CD4-positive, alpha-beta T cell treated with Interleukin-6 at 100 ng/mL for 8 hours (primary cell): ENCODE measurements around the gene GPR63.

Experiments used
- DNase-seq: peaks from one replicate; pipeline ENCODE4 v3.0.0-alpha.2; 2020; ENCODE audit warnings: mixed read lengths, low spot score

GPR63 gene

DNA sequence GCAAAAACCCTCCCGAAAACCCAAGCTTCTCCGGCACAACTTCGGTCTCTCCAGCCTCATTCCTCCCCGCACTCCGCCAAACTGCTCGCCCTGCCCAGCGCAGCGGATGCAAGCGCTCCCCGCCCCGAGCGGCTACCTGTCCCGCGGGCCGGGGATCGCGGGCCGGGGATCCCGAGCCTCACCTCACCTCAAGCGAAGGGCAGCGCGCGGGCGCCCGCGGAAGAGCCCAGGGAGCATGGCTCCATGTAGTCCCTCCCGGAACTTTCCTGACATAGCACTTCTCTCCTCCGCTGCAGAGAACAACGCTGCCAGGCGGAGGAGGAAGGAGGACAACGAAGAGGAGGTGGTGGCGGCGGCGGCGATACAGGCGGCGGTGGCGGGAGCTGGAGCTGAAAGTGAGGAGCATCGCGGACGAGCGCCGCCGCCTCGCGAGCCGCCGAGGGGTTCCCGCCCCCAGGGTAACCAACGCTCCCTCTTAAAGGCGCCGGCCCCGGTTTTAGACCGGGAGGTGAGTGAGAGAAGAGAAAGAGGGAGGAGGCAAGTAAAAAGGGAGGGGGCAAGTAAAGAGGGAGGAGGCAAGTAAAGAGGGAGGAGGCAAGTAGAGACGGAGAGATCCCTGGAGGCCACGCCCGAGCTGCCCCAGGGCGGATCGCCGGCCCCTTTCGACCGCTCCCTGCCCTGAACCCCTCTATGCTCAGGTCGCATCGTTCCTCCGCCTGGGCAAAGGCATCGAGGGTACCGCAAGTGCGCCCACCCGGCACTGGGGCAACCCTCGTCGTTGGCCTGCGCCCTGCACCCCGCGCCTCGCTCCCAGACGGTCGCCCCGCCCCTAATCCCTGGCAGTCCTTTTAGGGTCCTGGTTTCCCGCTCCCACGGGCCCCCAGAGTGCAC, at the start of gene GPR63:
Gene GPR63 (minus strand): TSS at position 397 of the 891 bp plus-strand sequence. CDS start 37,746 bp downstream, outside the sequence.
- DNase-seq = peak; percentile 66

GRCh38 chr6:96886519-96886918, 49.2 kb upstream of the GPR63 start:
- DNase-seq = no peak

DNA sequence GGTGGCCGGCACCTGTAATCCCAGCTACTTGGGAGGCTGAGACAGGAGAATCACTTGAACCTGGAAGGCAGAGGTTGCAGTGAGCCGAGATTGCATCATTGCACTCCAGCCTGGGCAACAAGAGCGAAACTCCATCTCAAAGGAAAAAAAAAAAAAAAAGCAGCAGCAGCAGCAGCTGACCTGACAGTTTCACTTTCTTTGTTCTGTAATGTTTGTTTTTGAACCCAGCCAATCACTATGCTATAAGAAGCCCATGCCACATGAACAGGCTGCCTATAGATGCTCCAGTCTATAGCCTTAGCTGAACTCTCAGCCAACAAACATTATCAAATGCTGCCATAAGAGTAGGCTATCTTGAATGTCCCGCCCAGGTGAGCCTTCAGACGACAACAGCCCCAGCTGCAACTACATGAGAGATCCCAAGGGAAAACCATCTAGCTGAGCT, 47.9 kb upstream of the GPR63 start:
- DNase-seq = peak; percentile 8

DNA sequence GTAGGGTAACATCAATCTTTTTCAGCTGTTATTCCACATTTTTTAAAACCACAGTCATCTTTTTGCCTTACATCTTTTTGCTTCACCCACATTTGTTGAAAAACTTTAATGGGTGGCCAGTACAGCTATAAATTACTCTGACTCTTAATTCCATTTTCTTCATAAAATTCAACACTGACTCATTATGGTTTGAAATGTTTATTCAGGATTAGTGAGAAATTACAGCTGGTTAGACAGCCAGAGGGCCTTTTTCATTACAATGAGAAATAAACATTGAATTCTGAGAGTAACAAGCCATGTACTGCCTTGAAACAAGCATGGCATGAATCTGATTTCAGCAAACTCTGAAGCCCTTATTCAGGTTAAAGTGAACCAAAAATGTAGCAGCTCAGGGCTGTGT, 40.9 kb upstream of the GPR63 start:
- DNase-seq = no peak

- no peak for DNase-seq
Measured at GRCh38 chr6:96876886-96877545, 39.7 kb upstream of the GPR63 start.

GRCh38 chr6:96872976-96873375, 35.7 kb upstream of the GPR63 start:
- DNase-seq = no peak

DNA sequence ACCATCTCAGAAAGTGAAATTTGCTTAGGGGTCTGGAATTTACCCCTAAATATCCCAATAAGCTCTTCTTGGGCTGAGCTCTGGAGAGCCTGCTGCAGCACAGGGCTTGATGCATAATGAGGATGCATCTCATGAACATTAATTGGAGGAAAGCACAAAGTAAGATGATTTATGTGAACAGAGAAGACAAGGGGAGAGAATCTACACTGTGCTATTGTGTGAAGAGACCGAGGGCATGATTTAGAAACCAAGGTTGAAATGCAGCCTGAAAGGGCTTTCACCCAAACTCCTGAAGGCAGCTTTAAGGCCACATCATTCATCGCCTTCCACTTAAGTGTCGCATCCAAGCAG, 27.8 kb upstream of the GPR63 start:
- no peak for DNase-seq

DNA sequence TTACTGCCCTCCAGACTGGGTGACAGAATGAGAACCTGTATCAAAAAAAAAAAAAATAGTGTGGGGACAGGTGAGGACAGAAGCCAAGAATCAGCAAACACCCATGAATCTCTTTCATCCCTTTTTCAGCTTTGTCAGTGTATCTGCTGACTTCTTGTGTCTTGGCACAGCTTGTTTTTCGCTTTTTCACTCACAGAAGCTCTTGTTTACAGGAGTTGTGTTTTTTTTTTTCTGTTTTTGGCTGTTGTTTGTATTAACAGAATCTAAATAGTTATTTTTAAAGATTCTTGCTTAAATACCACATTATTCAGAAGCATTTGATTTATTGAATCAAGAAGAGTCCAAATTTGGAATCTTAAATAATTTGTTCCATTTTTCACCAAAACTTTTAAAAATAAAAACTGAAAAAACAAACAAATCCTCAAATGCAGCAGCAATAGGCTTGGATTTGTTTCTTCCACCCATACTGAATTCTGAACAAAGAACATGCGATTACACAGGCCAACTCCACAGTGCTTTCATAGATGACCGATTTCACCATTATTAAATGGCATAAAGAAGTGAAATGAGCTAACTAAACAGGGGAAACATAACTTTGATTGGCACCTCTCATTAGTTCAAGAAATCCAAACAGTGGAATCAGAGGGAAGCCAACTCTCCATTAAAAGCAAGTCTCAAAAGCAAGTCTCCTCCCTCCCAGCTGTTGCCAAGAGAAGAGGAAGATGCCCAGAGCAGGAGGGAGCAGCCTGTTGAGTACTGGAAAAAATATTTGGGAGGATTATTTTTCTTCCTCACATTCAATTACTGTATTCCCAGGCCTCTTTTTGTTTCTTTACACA, 27.2 kb upstream of the GPR63 start:
- DNase-seq = no peak

GRCh38 chr6:96862560-96862959, 25.3 kb upstream of the GPR63 start:
- no peak for DNase-seq

- no peak for DNase-seq
Measured at GRCh38 chr6:96861588-96861987, 24.3 kb upstream of the GPR63 start.

- no peak for DNase-seq
Measured at GRCh38 chr6:96856856-96857255, 19.6 kb upstream of the GPR63 start.

GRCh38 chr6:96853083-96853482, 15.8 kb upstream of the GPR63 start:
- DNase-seq = no peak

- DNase-seq = no peak
Measured at GRCh38 chr6:96852605-96853004, 15.3 kb upstream of the GPR63 start.

DNA sequence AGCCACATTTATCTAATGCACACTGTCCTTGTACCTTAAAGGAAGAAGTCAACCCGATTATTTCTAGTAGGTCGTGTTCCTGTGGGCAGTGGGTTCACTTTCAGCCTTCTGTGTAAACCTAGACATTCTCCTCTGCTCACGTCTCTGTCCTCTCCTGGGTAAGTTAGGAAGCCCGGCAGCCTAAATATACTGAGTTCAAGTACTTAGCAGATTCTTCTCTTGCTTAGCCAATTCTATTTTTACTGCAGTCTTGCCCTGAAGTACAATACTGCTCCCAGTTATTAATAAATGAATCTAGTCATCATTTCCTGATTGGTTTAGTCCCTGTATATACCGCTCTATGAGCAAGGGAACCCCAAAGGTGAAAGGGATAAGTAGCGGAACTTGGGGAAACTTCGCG, 14.6 kb upstream of the GPR63 start:
- DNase-seq = no peak

DNA sequence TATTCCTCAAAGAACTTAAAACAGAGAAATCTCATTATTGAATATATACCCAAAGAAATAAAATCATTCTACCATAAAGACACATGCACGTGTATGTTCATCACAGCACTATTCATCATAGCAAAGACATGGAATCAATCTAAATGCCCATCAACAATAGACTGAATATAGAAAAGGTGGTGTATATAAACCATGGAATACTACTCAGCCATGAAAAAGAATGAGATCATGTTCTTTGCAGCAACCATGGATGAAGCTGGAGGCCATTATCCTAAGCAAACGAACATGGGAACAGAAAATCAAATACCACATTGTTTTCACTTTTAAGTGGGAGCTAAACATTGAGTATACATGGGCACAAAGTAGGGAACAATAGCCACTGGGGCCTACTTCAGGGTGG, 12.3 kb upstream of the GPR63 start:
- DNase-seq = no peak

DNA sequence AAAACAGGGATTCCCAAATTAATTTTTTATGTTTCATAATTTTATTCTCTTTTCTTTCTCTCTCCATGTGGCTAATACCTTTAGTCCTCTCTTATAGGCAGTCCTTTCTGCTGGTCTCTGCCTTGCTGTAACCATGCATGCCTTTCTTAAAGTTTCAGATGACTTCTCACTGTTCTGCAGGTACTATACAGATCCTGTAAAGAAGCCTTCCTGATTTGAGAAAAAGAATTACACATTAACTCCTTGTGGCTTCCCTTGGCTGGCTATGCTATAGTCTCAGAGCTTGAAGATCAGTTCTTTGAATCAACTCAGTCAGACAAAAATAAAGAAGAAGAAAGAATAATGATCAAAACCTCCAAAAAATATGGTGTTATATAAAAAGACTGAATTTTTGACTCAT, 7.3 kb upstream of the GPR63 start:
- DNase-seq = no peak

DNA sequence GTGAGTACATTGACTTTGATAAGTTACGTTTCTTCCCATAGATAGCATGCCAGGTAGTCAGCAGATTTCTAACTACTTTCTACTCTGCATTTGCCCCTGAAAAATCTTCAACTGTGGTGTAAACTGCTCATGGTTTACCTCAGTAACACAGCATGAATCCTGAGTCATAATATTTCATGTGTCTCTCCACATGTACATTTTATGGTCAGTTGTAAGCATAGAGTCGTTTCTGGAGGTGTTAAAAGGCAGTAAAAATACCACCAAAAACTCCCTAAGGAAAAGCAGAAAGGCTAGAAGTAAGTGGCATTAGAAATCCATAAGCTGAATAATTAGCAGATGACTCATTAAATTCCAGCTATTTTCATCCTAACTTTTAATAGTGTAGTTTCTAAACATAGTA, 4.1 kb upstream of the GPR63 start:
- no peak for DNase-seq

DNA sequence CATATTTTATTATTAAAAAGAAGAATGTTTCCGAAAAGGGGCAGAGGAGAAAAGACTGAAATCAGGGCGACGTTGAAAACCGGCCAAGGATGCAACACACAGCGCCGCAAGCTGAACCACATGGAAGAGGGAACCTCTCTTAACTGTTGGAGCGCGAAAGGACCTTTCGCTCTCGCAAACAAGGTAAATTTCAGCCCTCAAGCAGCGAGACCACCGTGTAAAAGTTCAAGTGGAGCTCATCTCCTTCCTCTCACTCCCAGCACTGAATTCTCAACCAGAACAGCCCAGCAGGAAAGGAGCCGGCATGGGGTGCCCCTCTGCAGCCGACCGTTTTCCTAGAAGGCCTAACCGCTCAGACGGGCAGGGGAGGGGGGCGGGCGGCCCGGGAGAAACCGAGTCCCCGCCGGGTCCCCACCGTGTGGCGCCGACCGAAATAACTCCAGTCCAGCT, 621 bp downstream of the GPR63 start:
- no peak for DNase-seq

DNA sequence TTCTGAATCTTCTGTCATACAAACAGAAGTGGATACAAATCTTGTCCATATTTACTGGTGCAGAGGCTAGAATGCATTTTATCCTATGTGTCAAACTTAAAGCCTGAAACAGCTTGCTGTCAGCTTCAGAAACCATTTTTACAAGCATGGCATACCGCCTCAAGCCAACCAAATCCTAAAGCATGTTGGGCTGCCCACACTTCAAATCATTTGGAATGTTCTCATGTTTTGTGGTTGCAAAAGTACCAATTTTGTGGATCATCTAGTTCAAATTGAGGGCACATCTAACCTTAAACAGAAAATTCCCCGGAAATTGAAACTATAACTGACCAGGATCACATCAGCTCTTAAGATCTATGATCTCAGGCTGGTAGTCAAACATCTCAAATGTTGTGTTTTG, 3.2 kb downstream of the GPR63 start:
- DNase-seq = no peak

- no peak for DNase-seq
Measured at GRCh38 chr6:96832780-96833179, 4.5 kb downstream of the GPR63 start.

- no peak for DNase-seq
Measured at GRCh38 chr6:96826865-96827264, 10.4 kb downstream of the GPR63 start.

- DNase-seq = no peak
Measured at GRCh38 chr6:96823743-96824142, 13.5 kb downstream of the GPR63 start.

DNA sequence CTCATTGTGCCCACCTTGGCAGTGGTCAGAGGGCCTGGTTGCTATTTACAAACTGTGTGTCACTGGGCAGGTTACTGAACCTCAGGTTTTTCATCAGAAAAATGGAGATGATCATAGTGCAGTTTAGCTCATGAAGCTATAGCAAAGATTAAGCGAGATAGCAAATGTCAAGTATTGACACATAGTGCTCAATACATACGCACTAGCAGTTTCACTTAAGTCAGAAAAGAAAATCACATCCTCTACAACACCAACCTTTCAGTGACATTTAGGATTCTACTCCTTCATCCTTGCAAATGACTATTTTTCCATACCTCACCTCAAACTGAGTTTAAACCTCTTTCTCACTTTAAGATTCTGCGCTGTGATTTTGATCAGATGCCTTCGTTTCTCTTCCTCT, 16.2 kb downstream of the GPR63 start:
- DNase-seq = no peak
